K562 (cell line): Measurements from ENCODE around the gene HPS3. TPM values are rescaled to one million over a fixed set of nuclear protein-coding genes. Genes with fewer than 3 reads are reported as not detected.

ENCODE experiments used
- ATAC-seq: fragments of 200-7000 bp; cut with Tn5 transposase; 3 replicates; pipeline ENCODE4 v1.9.1; 2020; ENCODE audit warnings: moderate library complexity
- BruUV-seq: library from RNA; stranded (reverse); fragments of 400-500 nt; replicated peaks from 2 replicates; lab custom pipeline; 2021; lab: Mats Ljungman, UMichigan
- CTCF ChIA-PET: fragments of 300-600 bp; formaldehyde crosslinking; extraction: SDS; loops from one replicate; lab custom pipeline; 2021; ENCODE audit warnings: low intra/inter-chr PET ratio; lab: Yijun Ruan, JAX
- POLR2A ChIA-PET: fragments of 300-600, 350-650 bp; sonication (Branson Sonifier 250); formaldehyde crosslinking; extraction: SDS; loops from one replicate; lab custom pipeline; 2021; ENCODE audit warnings: antibody characterized with exemption, inconsistent platforms; lab: Yijun Ruan, JAX
- DNase-seq, 4 experiments: peaks; one replicate each; pipeline versions ENCODE4 v3.0.0 to v3.0.0-alpha.2; 2011 to 2018; ENCODE audit warnings: low spot score in 3 of 4, mixed read lengths in 3 of 4; ENCODE audit errors: extremely low read depth in 1 of 4
- FAIRE-seq: peaks from 2 replicates; lab custom pipeline; 2011; peaks lifted over from hg19 to GRCh38; lab: Jason Lieb, UNC
- H2AFZ ChIP-seq: 2 replicates; pipeline ENCODE4 v1.6.0; 2011; ENCODE audit warnings: low read depth, low read length, control low read depth, inconsistent platforms
- H3K27ac ChIP-seq: fragments of 200-600 bp; 3 replicates; pipeline ENCODE4 v1.8.0; 2011; ENCODE audit warnings: low read depth, mild to moderate bottlenecking, control low read depth, inconsistent platforms, low read length, moderate library complexity, mixed read lengths; ENCODE audit errors: extremely low read depth
- H3K27me3 ChIP-seq, 2 experiments: fragments of 300-600 bp in 1 of 2; 2 replicates in 1 of 2; 3 replicates in 1 of 2; pipeline versions ENCODE4 v1.6.0 to v1.8.0; 2011; ENCODE audit warnings: inconsistent platforms in 2 of 2, low read length in 2 of 2, mild to moderate bottlenecking in 1 of 2, mixed read lengths in 1 of 2, moderate library complexity in 1 of 2; ENCODE audit not compliant: control insufficient read depth in 2 of 2, insufficient read depth in 2 of 2
- H3K36me3 ChIP-seq: fragments of 300-600 bp; 3 replicates; pipeline ENCODE4 v1.8.0; 2011; ENCODE audit warnings: mild to moderate bottlenecking, low read length, inconsistent platforms; ENCODE audit not compliant: control insufficient read depth, insufficient read depth
- H3K4me1 ChIP-seq, 2 experiments: fragments of 200-600 bp in 1 of 2; replicated peaks in 1 of 2; 2 replicates in 1 of 2; 3 replicates in 1 of 2; pipeline versions ENCODE4 v1.5.1 to v1.8.0; 2011; ENCODE audit warnings: inconsistent platforms in 2 of 2, low read length in 2 of 2, mild to moderate bottlenecking in 1 of 2, mixed read lengths in 1 of 2, moderate library complexity in 1 of 2; ENCODE audit not compliant: control insufficient read depth in 2 of 2, insufficient read depth in 2 of 2
- H3K4me2 ChIP-seq: 2 replicates; pipeline ENCODE4 v1.6.1; 2011; ENCODE audit warnings: low read length, control low read depth, inconsistent platforms, mixed read lengths; ENCODE audit not compliant: insufficient read depth
- H3K4me3 ChIP-seq: fragments of 200-600 bp; sonication (generic), shearing (Covaris generic); 2 replicates; pipeline ENCODE4 v1.5.1; 2016; ENCODE audit warnings: control low read depth, inconsistent platforms
- H3K79me2 ChIP-seq: fragments of 200-600 bp; 3 replicates; pipeline ENCODE4 v1.8.0; 2011; ENCODE audit warnings: low read length, inconsistent platforms; ENCODE audit not compliant: control insufficient read depth, insufficient read depth
- H3K9ac ChIP-seq, 2 experiments: 2 replicates each; pipeline versions ENCODE4 v1.6.0 to v1.6.1; 2011; ENCODE audit warnings: low read depth in 2 of 2, low read length in 2 of 2, control low read depth in 1 of 2, inconsistent platforms in 1 of 2, mild to moderate bottlenecking in 1 of 2, mixed read lengths in 1 of 2; ENCODE audit not compliant: insufficient read depth in 1 of 2
- H3K9me1 ChIP-seq: one replicate; pipeline ENCODE4 v1.6.0; 2011; ENCODE audit warnings: inconsistent platforms, mild to moderate bottlenecking, low read length, moderate library complexity; ENCODE audit not compliant: control insufficient read depth, insufficient read depth
- H3K9me3 ChIP-seq: replicated peaks from 2 replicates; pipeline ENCODE4 v1.5.1; 2011; ENCODE audit warnings: low read depth, low read length, inconsistent platforms; ENCODE audit not compliant: control insufficient read depth, insufficient read depth
- H4K20me1 ChIP-seq: replicated peaks from 2 replicates; pipeline ENCODE4 v1.6.1; 2011; ENCODE audit warnings: low read length, inconsistent platforms, mixed read lengths; ENCODE audit not compliant: control insufficient read depth, insufficient read depth
- HDAC2 ChIP-seq: fragments of 450-650 bp; IDR thresholded peaks from 2 replicates; pipeline ENCODE4 v1.6.1; 2016; ENCODE audit warnings: mild to moderate bottlenecking
- HNRNPH1 ChIP-seq: fragments of 200-400 bp; formaldehyde crosslinking; optimal IDR thresholded peaks from 2 replicates; pipeline ENCODE3; 2017; ENCODE audit warnings: low read depth, mild to moderate bottlenecking, low read length, moderate library complexity
- MYBL2 ChIP-seq, 2 experiments: fragments of 450-650 bp in 1 of 2; sonication (generic) in 1 of 2; formaldehyde crosslinking in 1 of 2; IDR thresholded peaks; 2 replicates each; pipeline versions ENCODE4 v1.6.1 to v1.8.1; 2017 to 2022; ENCODE audit warnings: borderline replicate concordance in 1 of 2, inconsistent platforms in 1 of 2, low read depth in 1 of 2, mild to moderate bottlenecking in 1 of 2, missing genetic modification reagents in 1 of 2, moderate library complexity in 1 of 2
- TFAP4 ChIP-seq: sonication (generic); formaldehyde crosslinking; IDR thresholded peaks from 2 replicates; pipeline ENCODE4 v1.8.0; 2022; ENCODE audit warnings: missing genetic modification reagents, mild to moderate bottlenecking, moderate library complexity, borderline replicate concordance
- ZNF143 ChIP-seq: sonication (generic); formaldehyde crosslinking; IDR thresholded peaks from 2 replicates; pipeline ENCODE4 v1.9.0; 2022; ENCODE audit warnings: mild to moderate bottlenecking, missing genetic modification reagents
- ZNF79 ChIP-seq: fragments of 250-450 bp; sonication (Bioruptor Pico); IDR thresholded peaks from 2 replicates; pipeline ENCODE4 v1.4.0; 2020; ENCODE audit warnings: low read depth, mild to moderate bottlenecking, moderate library complexity
- WGBS: fragments of 100-300 bp; shearing (Covaris generic); methylation state at CpG from one replicate; pipeline ENCODE4 v1.1.6; 2016; ENCODE audit warnings: low coverage, mixed read lengths; ENCODE audit not compliant: insufficient coverage; ENCODE audit errors: missing lambda C conversion rate; 5-methylcytosine and 5-hydroxymethylcytosine counted together
- in situ Hi-C: fragments of 300-500 bp; cut with MboI; formaldehyde crosslinking; loops from 4 replicates; pipeline ENCODE4 v1.15.0; 2018; ENCODE audit warnings: inconsistent platforms, mixed read lengths
- intact Hi-C: fragments of 100-400 bp; cut with micrococcal nuclease; formaldehyde crosslinking; loops from 2 replicates; pipeline ENCODE4 v1.14.2; 2022
- polyA plus RNA-seq, 8 experiments: library from polyadenylated mRNA; depleted of rRNA in 4 of 8; stranded (reverse) in 5 of 8; unstranded in 3 of 8; fragments of >200 nt; fragmentation: Nextera tagmentation in 2 of 8; fragmentation: Illumina TruSeq in 1 of 8; extraction: Ambion mirVana in 2 of 8; extraction: Trizol in 1 of 8; gene quantifications; 2 replicates each; pipeline versions ENCODE4 v1.2.1 to v1.2.3, GENCODE V29; 2011 to 2014; ENCODE audit warnings: inconsistent platforms in 1 of 8, missing spikeins in 1 of 8
- total RNA-seq, 7 experiments: library from RNA; depleted of rRNA in 6 of 7; stranded (reverse); fragments of >200 nt in 6 of 7; fragmentation: Illumina TruSeq in 2 of 7; extraction: Trizol in 2 of 7; gene quantifications; 2 replicates each; pipeline versions ENCODE4 v1.2.1 to v1.2.3, GENCODE V29; 2011 to 2021; ENCODE audit warnings: low replicate concordance in 1 of 7
- TF ChIP-seq, protein P1 (sequence below): fragments of 450-650 bp; IDR thresholded peaks from 2 replicates; pipeline ENCODE4 v1.6.1; 2016; ENCODE audit warnings: mild to moderate bottlenecking, moderate library complexity

HPS3 gene
- total and polyA plus RNA-seq, 9 of the 15 experiments (the other 6 are each of a cell fraction or from before 2014, with no cell fraction given) = 1.2 to 11.3 (median 7.6) TPM

DNA sequence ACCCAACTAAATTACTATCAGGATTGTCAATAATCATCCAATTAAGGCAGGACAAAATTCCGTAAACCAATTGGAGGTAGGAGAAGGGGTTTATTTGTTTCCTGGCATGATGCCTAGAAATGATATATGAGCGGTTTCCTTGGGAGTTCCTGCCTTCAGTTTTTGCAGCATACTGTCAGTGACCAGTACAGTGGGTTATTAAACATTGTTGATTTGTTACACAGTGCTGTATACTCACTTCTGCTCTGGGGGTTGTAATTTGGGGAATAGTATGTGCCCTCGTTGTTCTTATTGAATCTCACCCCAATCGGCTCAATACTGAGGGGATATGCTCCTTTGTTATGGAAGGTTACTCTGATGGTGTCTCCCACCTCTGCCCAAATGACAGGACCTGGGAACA lies 70.0 kb downstream of the HPS3 start (continued):
- no peak for TF ChIP-seq MYBL2 (IDR thresholded peaks at IDR 0.05; ENCODE audit: low read depth)
- TF ChIP-seq MYBL2 (CRISPR knock-in tag; IDR thresholded peaks at IDR 0.05; ENCODE audit: borderline replicate concordance) = no peak
- TF ChIP-seq ZNF79 (CRISPR knock-in tag) = no peak

DNA sequence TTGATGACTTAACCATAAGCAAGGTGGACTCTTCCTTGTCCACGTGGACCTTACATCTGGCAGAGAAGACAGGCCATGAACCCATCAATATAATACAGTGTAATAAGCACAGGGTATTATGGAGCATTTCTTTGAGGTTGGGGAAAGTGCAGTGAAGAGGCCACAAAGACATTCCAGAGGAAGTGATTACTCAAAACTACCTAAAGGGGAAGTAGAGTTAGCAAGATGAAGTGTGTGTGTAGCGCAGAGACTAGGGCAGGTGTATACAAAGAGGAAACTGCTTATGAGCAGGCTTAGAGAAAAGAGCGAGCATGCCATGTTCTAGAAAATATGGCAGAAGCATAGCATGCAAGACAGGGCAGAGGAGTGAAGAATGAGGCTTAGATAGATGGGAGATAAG lies 74.3 kb downstream of the HPS3 start:
- ChIA-PET CTCF (no interaction called here), POLR2A (interaction anchor here (0.5 to 0.6 kb wide), 2 partner anchors 12 to 1802 kb away, joined by 3 read pairs; no protein-coding TSS in a partner anchor)
- H3K36me3 ChIP-seq = no peaks in the 10 kb centered on the region
- no peak overlapping the region for H2AFZ ChIP-seq
- H3K79me2 ChIP-seq = no peaks in the 10 kb centered on the region
- H3K9me3 ChIP-seq = no peaks in the 10 kb centered on the region
- DNase-seq = no peak
- BruUV-seq = no TSS peak
- intact Hi-C loops = no loop called here
- FAIRE-seq = no peak
- WGBS = 2% methylated on average over 3 of the region's 3 CpGs
- H3K9me1 ChIP-seq = no peaks in the 10 kb centered on the region
- H3K4me1 ChIP-seq = no peaks in the 10 kb centered on the region
- H3K9ac ChIP-seq = no peak overlapping the region
- no peak overlapping the region for H3K27ac ChIP-seq
- no peak for ATAC-seq
- H3K27me3 ChIP-seq = peaks cover 12 to 20% of the 10 kb centered on the region in 2 experiments; a peak in 4 of 5 replicates
- in situ Hi-C loops = no loop called here
- no peaks in the 10 kb centered on the region for H4K20me1 ChIP-seq
- H3K4me2 ChIP-seq = no peak overlapping the region
- H3K4me3 ChIP-seq = no peak overlapping the region
- TF ChIP-seq ZNF143 (CRISPR knock-in tag) (no peak), TFAP4 (no peak), HNRNPH1 (no peak), HDAC2 (no peak)
- TF ChIP-seq, protein P1, sequence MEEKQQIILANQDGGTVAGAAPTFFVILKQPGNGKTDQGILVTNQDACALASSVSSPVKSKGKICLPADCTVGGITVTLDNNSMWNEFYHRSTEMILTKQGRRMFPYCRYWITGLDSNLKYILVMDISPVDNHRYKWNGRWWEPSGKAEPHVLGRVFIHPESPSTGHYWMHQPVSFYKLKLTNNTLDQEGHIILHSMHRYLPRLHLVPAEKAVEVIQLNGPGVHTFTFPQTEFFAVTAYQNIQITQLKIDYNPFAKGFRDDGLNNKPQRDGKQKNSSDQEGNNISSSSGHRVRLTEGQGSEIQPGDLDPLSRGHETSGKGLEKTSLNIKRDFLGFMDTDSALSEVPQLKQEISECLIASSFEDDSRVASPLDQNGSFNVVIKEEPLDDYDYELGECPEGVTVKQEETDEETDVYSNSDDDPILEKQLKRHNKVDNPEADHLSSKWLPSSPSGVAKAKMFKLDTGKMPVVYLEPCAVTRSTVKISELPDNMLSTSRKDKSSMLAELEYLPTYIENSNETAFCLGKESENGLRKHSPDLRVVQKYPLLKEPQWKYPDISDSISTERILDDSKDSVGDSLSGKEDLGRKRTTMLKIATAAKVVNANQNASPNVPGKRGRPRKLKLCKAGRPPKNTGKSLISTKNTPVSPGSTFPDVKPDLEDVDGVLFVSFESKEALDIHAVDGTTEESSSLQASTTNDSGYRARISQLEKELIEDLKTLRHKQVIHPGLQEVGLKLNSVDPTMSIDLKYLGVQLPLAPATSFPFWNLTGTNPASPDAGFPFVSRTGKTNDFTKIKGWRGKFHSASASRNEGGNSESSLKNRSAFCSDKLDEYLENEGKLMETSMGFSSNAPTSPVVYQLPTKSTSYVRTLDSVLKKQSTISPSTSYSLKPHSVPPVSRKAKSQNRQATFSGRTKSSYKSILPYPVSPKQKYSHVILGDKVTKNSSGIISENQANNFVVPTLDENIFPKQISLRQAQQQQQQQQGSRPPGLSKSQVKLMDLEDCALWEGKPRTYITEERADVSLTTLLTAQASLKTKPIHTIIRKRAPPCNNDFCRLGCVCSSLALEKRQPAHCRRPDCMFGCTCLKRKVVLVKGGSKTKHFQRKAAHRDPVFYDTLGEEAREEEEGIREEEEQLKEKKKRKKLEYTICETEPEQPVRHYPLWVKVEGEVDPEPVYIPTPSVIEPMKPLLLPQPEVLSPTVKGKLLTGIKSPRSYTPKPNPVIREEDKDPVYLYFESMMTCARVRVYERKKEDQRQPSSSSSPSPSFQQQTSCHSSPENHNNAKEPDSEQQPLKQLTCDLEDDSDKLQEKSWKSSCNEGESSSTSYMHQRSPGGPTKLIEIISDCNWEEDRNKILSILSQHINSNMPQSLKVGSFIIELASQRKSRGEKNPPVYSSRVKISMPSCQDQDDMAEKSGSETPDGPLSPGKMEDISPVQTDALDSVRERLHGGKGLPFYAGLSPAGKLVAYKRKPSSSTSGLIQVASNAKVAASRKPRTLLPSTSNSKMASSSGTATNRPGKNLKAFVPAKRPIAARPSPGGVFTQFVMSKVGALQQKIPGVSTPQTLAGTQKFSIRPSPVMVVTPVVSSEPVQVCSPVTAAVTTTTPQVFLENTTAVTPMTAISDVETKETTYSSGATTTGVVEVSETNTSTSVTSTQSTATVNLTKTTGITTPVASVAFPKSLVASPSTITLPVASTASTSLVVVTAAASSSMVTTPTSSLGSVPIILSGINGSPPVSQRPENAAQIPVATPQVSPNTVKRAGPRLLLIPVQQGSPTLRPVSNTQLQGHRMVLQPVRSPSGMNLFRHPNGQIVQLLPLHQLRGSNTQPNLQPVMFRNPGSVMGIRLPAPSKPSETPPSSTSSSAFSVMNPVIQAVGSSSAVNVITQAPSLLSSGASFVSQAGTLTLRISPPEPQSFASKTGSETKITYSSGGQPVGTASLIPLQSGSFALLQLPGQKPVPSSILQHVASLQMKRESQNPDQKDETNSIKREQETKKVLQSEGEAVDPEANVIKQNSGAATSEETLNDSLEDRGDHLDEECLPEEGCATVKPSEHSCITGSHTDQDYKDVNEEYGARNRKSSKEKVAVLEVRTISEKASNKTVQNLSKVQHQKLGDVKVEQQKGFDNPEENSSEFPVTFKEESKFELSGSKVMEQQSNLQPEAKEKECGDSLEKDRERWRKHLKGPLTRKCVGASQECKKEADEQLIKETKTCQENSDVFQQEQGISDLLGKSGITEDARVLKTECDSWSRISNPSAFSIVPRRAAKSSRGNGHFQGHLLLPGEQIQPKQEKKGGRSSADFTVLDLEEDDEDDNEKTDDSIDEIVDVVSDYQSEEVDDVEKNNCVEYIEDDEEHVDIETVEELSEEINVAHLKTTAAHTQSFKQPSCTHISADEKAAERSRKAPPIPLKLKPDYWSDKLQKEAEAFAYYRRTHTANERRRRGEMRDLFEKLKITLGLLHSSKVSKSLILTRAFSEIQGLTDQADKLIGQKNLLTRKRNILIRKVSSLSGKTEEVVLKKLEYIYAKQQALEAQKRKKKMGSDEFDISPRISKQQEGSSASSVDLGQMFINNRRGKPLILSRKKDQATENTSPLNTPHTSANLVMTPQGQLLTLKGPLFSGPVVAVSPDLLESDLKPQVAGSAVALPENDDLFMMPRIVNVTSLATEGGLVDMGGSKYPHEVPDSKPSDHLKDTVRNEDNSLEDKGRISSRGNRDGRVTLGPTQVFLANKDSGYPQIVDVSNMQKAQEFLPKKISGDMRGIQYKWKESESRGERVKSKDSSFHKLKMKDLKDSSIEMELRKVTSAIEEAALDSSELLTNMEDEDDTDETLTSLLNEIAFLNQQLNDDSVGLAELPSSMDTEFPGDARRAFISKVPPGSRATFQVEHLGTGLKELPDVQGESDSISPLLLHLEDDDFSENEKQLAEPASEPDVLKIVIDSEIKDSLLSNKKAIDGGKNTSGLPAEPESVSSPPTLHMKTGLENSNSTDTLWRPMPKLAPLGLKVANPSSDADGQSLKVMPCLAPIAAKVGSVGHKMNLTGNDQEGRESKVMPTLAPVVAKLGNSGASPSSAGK = no peak
